ENCODE measurements around the gene GABBR1. TPM values are rescaled to one million over a fixed set of nuclear protein-coding genes. Genes with fewer than 3 reads are reported as not detected.

The GABBR1 gene
- total RNA-seq, 2 experiments from 2014 or later: 10.8 to 10.9 TPM

DNA sequence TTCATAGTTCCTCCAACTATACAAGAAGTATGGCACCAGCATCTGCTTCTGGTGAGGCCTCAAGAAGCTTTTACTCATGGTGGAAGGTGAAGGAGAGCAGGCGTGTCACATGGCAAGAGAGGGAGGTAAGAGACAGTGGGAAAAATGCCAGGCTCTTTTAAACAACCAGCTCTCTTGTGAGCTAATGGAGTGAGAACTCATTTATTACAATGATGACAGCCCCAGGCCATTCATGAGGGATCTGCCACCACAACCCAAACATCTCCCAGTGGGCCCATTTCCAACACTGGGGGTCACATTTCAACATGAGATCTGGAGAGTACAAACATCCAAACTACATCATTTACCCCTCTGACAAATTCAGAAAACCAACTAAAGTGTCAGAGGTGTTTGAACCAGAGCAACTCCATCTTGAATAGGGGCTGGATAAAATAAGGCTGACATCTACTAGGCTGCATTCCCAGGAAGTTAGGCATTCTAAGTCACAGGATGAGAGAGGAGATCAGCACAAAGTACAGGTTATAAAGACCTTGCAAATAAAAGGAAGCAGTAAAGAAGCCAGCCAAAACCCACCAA is 71.3 kb downstream of the GABBR1 start:
- DNase-seq (no peak), ATAC-seq (no peak)
- TF ChIP-seq, protein P1, sequence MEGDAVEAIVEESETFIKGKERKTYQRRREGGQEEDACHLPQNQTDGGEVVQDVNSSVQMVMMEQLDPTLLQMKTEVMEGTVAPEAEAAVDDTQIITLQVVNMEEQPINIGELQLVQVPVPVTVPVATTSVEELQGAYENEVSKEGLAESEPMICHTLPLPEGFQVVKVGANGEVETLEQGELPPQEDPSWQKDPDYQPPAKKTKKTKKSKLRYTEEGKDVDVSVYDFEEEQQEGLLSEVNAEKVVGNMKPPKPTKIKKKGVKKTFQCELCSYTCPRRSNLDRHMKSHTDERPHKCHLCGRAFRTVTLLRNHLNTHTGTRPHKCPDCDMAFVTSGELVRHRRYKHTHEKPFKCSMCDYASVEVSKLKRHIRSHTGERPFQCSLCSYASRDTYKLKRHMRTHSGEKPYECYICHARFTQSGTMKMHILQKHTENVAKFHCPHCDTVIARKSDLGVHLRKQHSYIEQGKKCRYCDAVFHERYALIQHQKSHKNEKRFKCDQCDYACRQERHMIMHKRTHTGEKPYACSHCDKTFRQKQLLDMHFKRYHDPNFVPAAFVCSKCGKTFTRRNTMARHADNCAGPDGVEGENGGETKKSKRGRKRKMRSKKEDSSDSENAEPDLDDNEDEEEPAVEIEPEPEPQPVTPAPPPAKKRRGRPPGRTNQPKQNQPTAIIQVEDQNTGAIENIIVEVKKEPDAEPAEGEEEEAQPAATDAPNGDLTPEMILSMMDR (IDR thresholded peaks at IDR 0.05): no peak
- Mint-ChIP-seq H3K27ac (peak overlapping the region; percentile 43), H3K4me3 (no peak overlapping the region), H3K9me3 (no peaks in the 10 kb centered on the region), H3K4me1 (ENCODE audit: low read depth) (peaks cover 14% of the 10 kb centered on the region), H3K36me3 (ENCODE audit: low read depth) (no peaks in the 10 kb centered on the region), H3K27me3 (peaks cover 51% of the 10 kb centered on the region)
- ChIA-PET POLR2A (no interaction called here), CTCF (no interaction called here)
- intact Hi-C loops (cut with micrococcal nuclease): no loop called here

DNA sequence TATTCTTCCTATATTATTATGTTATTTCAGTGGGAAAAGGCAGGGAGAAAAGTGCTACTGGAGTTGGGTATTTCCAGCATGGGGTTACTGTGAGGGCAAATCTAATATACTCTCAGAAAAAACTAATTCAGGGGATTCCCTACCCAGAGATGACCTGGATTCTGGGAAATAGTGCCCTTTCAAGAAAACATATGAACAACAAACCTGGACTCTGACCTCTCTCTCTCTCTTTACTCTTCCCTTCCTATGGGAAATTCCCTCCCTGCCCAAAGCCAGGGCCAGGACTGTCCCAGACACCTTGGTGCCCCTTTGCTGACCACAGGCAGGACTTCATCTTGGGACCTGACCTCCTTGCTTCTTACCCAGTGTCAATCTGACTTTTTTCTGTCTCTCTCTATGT is 71.9 kb downstream of the GABBR1 start:
- Mint-ChIP-seq H3K36me3 (ENCODE audit: low read depth) (no peaks in the 10 kb centered on the region), H3K27me3 (peaks cover 53% of the 10 kb centered on the region), H3K4me3 (no peak overlapping the region), H3K4me1 (ENCODE audit: low read depth) (peaks cover 14% of the 10 kb centered on the region), H3K9me3 (no peaks in the 10 kb centered on the region), H3K27ac (peak overlapping the region; percentile 43)
- DNase-seq: no peak
- intact Hi-C loops (cut with micrococcal nuclease): no loop called here
- no peak for ATAC-seq
- CTCF ChIA-PET: no interaction called here
- POLR2A ChIA-PET: no interaction called here
- TF ChIP-seq, protein P1 (IDR thresholded peaks at IDR 0.05): no peak

DNA sequence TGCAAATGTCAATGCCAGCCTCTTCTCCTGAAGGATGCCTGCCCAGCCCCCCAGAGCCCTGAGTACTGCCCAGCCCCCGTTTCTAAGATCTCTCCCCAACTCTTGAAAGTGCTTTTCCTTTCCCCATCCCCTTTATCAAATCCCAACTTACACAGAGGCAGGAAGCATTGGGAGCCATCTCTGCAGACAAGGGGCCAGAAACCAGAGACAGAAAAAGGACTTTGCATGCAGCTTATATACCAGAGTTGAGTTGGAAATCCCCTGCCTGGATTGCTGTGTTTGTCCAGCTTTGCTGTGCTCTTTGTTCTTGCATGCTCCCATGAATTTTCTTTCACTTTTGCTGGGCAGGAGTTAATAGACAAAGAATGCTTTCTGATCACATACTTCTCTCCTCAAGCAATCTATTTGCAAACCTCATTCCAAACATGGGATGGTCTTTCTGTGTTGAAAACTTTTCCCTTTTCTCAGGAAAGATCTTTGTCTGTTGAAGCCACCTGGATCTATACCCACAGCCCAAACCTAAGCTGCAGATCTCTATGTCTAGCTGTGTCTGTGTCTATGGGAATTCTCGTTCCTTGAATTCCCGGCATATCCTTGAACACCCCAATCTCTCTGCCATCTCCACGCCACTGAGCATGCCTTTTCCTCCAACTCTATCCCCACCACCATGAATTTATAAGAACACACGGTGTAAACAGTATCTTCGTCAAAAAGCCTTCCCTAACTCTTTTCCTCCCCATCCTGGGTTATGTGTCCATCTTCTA is 73.3 kb downstream of the GABBR1 start, which contains the start of gene UBD:
Gene UBD (minus strand): TSS at position 209 of the 764 bp plus-strand sequence. CDS start 31 bp downstream, at position 178.
- POLR2A ChIA-PET: no interaction called here
- no peak for DNase-seq
- intact Hi-C loops (cut with micrococcal nuclease): no loop called here
- no peaks in the 10 kb centered on the region for H3K36me3 Mint-ChIP-seq (ENCODE audit: low read depth)
- CTCF ChIA-PET: no interaction called here
- no peak within 1 kb of the TSS for H3K27ac Mint-ChIP-seq
- peaks cover 14% of the 10 kb centered on the region for H3K4me1 Mint-ChIP-seq (ENCODE audit: low read depth)
- ATAC-seq: no peak
- peaks cover 57% of the 10 kb centered on the region for H3K27me3 Mint-ChIP-seq
- H3K9me3 Mint-ChIP-seq: no peaks in the 10 kb centered on the region
- no peak within 1 kb of the TSS for H3K4me3 Mint-ChIP-seq
- TF ChIP-seq, protein P1 (IDR thresholded peaks at IDR 0.05): no peak

DNA sequence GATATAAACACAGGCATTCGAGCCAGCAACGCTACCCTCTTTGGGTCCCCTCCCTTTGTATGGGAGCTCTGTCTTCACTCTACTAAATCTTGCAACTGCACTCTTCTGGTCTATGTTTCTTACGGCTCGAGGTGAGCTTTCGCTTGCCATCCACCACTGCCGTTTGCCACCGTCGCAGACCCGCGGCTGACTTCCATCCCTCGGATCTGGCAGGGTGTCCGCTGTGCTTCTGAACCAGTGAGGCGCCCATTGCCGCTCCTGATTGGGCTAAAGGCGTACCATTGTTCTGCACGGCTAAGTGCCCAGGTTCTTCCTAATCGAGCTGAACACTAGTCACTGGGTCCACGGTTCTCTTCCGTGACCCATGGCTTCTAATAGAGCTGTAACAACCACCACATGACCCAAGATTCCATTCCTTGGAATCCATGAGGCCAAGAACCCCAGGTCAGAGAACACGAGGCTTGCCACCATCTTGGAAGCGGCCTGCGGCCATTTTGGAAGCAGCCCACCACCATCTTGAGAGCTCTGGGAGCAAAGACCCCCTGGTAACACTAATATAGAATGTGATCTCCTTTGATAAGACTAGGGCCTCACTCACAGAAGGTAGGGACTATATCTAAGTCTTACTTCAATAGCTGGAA is 74.4 kb downstream of the GABBR1 start:
- H3K27me3 Mint-ChIP-seq: peaks cover 67% of the 10 kb centered on the region
- H3K9me3 Mint-ChIP-seq: no peaks in the 10 kb centered on the region
- CTCF ChIA-PET: interaction anchor here (1.4 kb wide), 1 partner anchor 22 kb away, joined by 3 read pairs; no protein-coding TSS in a partner anchor
- H3K4me3 Mint-ChIP-seq: no peak overlapping the region
- TF ChIP-seq, protein P1 (IDR thresholded peaks at IDR 0.05): no peak
- intact Hi-C loops (cut with micrococcal nuclease): no loop called here
- no peaks in the 10 kb centered on the region for H3K36me3 Mint-ChIP-seq (ENCODE audit: low read depth)
- peaks cover 19% of the 10 kb centered on the region for H3K4me1 Mint-ChIP-seq (ENCODE audit: low read depth)
- ATAC-seq (no peak), DNase-seq (no peak)
- POLR2A ChIA-PET: no interaction called here
- no peak overlapping the region for H3K27ac Mint-ChIP-seq

DNA sequence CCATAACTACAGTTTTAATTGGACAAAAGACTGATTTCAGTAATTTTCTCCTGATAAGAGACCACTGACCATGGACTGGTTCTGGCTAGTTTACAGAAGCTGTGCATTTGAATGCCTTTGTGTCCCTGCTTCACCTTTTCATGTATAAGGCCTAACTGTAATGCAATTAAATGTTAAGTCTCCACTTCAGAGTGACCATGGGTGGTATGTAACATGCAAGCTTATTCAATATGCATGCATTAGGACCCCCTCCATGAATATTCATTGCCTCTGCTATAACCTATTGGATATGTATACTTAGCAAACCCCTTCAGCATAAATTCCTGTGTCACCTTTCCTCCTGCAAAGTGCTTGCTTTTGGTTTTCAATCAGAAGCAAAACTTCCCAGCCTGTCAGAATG is 75.7 kb downstream of the GABBR1 start:
- ChIA-PET POLR2A (no interaction called here), CTCF (no interaction called here)
- Mint-ChIP-seq H3K27ac (no peak overlapping the region), H3K4me3 (no peak overlapping the region), H3K36me3 (ENCODE audit: low read depth) (no peaks in the 10 kb centered on the region), H3K4me1 (ENCODE audit: low read depth) (peaks cover 23% of the 10 kb centered on the region), H3K27me3 (peaks cover 63% of the 10 kb centered on the region), H3K9me3 (no peaks in the 10 kb centered on the region)
- no peak for DNase-seq
- ATAC-seq: no peak
- TF ChIP-seq, protein P1 (IDR thresholded peaks at IDR 0.05): no peak
- intact Hi-C loops (cut with micrococcal nuclease): no loop called here

Measured in activated CD8-positive, alpha-beta T cell treated with anti-CD3 and anti-CD28 coated beads for 36 hours (primary cell).